ENCODE measurements around the gene NCKIPSD.
"Not testable (repeated sequence)": the region's sequence is repeated elsewhere in the genome, so short reads cannot be mapped to it uniquely, and the experiment has no call there.

The NCKIPSD gene

GRCh38 chr3:48685603-48686511 lies at the start of gene NCKIPSD:
Gene NCKIPSD, minus strand, starts transcription at chr3:48685915. Its CDS starts 108 bp downstream, at chr3:48685807.
- DNase-seq (ENCODE audit: low read depth) = peak; percentile 85

GRCh38 chr3:48735075-48735767 lies 49.5 kb upstream of the NCKIPSD start:
- not testable (repeated sequence) for DNase-seq (ENCODE audit: low read depth)

- DNase-seq (ENCODE audit: low read depth) = not testable (repeated sequence)
Observed at GRCh38 chr3:48734541-48734940, 48.8 kb upstream of the NCKIPSD start.

GRCh38 chr3:48733752-48734518 lies 48.2 kb upstream of the NCKIPSD start:
- not testable (repeated sequence) for DNase-seq (ENCODE audit: low read depth)

GRCh38 chr3:48727511-48727910 lies 41.8 kb upstream of the NCKIPSD start:
- no peak for DNase-seq (ENCODE audit: low read depth)

GRCh38 chr3:48725185-48725855 lies 39.6 kb upstream of the NCKIPSD start:
- DNase-seq (ENCODE audit: low read depth) = not testable (repeated sequence)

GRCh38 chr3:48723725-48724124 lies 38.0 kb upstream of the NCKIPSD start:
- no peak for DNase-seq (ENCODE audit: low read depth)

- not testable (repeated sequence) for DNase-seq (ENCODE audit: low read depth)
Observed at GRCh38 chr3:48723293-48723692, 37.6 kb upstream of the NCKIPSD start.

- peak; percentile 98 for DNase-seq (ENCODE audit: low read depth)
Observed at GRCh38 chr3:48716982-48717746, 31.4 kb upstream of the NCKIPSD start, which contains the start of gene IP6K2. Gene IP6K2, minus strand, starts transcription at chr3:48717221. Its CDS starts 21,930 bp downstream, at chr3:48695291.

GRCh38 chr3:48716508-48716981 lies 30.8 kb upstream of the NCKIPSD start:
- peak; percentile 43 for DNase-seq (ENCODE audit: low read depth)

GRCh38 chr3:48715174-48715800 lies 29.6 kb upstream of the NCKIPSD start:
- peak; percentile 48 for DNase-seq (ENCODE audit: low read depth)

GRCh38 chr3:48711727-48712126 lies 26.0 kb upstream of the NCKIPSD start:
- DNase-seq (ENCODE audit: low read depth) = no peak

GRCh38 chr3:48709051-48709461 lies 23.3 kb upstream of the NCKIPSD start:
- no peak for DNase-seq (ENCODE audit: low read depth)

- DNase-seq (ENCODE audit: low read depth) = peak; percentile 54
Observed at GRCh38 chr3:48708481-48708889, 22.8 kb upstream of the NCKIPSD start.

GRCh38 chr3:48707157-48707556 lies 21.4 kb upstream of the NCKIPSD start:
- DNase-seq (ENCODE audit: low read depth) = no peak

- no peak for DNase-seq (ENCODE audit: low read depth)
Observed at GRCh38 chr3:48702320-48702920, 16.7 kb upstream of the NCKIPSD start.

GRCh38 chr3:48700731-48701405 lies 15.2 kb upstream of the NCKIPSD start:
- DNase-seq (ENCODE audit: low read depth) = no peak

GRCh38 chr3:48698891-48699290 lies 13.2 kb upstream of the NCKIPSD start:
- DNase-seq (ENCODE audit: low read depth) = no peak

- DNase-seq (ENCODE audit: low read depth) = no peak
Observed at GRCh38 chr3:48697952-48698351, 12.2 kb upstream of the NCKIPSD start.
